HG02610 (cell line): Measurements from ENCODE around the gene RALA.
"Not testable (repeated sequence)": the region's sequence is repeated elsewhere in the genome, so short reads cannot be mapped to it uniquely, and the experiment has no call there.

ENCODE experiments used
- ATAC-seq: cut with Tn5 transposase; IDR thresholded peaks from one replicate; pipeline ENCODE4 v1.9.1; 2021; ENCODE audit warnings: mild to moderate bottlenecking, moderate library complexity; ENCODE audit not compliant: unreplicated experiment

RALA gene

DNA sequence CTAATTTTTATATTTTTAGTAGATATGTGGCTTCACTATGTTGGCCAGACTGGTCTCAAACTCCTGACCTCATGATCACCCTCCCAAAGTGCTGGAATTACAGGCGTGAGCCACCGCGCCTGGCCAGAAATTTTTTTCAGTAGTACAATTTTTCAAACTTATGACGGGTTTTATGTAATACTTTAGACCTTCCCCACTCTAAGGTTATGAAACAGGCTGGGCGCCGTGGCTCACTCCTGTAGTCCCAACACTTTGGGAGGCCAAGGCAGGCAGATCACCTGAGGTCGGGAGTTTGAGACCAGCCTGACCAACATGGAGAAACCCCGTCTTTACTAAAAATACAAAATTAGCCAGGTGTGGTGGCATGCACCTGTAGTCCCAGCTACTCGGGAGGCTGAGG is 56.5 kb downstream of the RALA start:
- ATAC-seq = not testable (repeated sequence)

GRCh38 chr7:39681887-39682441 is 58.6 kb downstream of the RALA start:
- ATAC-seq = no peak

DNA sequence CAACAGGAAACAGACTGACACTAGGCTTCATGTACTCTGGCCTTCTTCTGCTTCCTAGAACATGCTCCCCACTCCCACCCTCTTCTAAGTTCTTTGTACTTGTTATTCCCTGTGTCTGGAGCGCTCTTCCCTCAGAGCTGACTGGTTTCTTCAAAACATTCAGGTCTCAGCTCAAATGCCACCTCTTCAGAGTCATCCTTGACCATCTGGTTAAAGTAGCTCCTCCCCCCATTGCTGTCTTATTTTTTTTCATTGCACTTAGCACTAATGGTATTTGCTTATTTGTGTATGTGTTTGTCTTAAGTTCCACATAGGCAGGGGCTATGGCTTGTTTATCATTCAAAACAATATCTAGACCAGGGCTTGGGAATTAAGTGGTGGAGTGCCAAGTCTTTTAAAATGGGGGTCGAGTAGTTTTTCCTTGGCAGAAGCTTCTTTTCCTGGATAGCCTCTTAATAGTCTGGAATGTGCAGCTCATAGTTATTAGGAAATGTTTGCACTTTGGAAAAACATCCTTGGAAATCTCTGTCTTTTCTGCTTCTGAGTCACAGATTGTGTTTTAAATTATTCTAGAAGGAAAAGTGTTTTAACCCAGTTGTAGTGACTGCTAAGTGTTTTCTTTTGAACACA is 60.0 kb downstream of the RALA start:
- ATAC-seq = no peak

- ATAC-seq = peak; percentile 92
Observed at GRCh38 chr7:39686261-39686924, 63.0 kb downstream of the RALA start.

GRCh38 chr7:39688611-39689480 is 65.5 kb downstream of the RALA start:
- ATAC-seq = no peak

DNA sequence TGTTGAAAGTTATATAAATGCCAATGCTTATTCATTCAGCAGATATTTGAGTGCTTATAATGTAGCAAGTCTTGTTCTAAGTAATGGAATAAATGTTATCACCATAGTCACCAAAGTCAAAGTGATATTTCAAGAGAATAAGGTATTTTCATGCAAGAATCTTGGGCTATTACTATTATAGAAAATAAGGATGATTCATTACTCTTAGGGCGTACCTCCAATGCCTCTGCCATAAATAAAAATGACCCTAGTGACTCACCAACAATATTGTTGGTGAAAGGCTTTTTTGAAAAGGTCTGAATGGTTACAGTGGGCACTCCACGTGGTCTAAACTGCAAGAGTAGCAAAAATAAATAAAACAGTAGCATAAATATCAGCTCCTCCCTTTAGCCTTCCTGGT is 68.4 kb downstream of the RALA start:
- no peak for ATAC-seq

DNA sequence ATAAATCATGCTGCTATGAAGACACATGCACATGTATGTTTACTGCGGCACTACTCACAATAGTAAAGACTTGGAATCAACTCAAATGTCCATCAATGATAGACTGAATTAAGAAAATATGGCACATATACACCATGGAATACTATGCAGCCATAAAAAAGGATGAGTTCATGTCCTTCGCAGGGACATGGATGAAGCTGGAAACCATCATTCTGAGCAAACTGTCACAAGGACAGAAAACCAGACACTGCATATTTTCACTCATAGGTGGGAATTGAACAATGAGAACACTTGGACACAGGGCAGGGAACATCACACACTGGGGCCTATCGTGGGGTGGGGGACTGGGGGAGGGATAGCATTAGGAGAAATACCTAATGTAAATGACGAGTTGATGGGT is 69.7 kb downstream of the RALA start:
- ATAC-seq = not testable (repeated sequence)

GRCh38 chr7:39693812-39694211 is 70.4 kb downstream of the RALA start:
- ATAC-seq = no peak

DNA sequence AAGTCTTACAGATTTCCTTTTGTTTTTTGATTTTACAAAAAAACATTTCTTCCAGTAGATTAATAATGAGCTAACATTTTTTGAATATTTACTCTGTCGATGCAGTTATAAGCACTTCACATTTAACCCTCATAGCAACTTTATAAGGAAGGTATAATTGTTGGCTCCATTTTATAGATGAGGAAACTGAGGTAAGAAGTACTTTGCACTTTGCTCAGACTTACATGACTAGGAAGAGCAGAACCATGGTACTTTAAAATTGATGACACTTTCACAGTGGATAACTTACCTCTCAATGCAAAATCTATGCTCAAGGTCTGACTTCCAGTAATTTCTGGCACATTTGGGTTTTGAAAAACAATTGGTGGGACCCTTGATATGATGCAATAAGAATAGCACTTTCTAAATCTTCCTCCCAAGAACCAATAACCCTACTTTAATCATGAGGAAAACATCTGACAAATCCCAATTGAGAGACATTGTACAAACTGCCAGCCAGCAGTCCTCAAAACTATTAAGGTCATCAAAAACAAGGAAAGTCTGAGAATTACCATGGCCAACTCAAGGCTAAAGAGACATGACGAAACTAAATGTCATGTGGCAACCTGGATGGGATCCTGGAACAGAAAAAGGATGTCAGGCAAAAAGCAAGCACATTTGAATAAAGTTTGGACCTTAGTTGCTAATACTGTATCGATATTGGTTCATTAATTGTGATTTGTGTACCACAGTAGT is 72.6 kb downstream of the RALA start:
- ATAC-seq = no peak

- ATAC-seq = no peak
Observed at GRCh38 chr7:39696631-39697030, 73.3 kb downstream of the RALA start.

GRCh38 chr7:39697483-39697882 is 74.1 kb downstream of the RALA start:
- ATAC-seq = no peak

DNA sequence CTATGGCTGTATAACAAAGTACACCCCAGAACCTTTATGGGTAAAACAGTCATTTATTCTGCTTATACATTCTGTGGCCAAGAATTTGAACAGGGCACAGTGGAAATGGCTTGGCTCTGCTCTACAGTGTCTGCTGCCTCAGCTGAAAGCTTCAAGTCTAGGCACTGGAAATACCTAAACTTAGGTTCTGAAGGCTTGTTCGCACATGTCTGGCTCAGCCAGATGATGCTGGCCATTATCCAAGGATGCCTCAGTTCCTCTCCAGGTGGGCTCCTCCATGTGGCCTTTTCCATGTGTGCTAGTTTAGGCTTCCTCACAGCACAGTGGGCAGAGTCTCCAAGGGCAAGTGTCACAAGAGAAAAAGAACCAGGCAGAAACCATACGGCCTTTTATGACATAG is 76.8 kb downstream of the RALA start:
- no peak for ATAC-seq

DNA sequence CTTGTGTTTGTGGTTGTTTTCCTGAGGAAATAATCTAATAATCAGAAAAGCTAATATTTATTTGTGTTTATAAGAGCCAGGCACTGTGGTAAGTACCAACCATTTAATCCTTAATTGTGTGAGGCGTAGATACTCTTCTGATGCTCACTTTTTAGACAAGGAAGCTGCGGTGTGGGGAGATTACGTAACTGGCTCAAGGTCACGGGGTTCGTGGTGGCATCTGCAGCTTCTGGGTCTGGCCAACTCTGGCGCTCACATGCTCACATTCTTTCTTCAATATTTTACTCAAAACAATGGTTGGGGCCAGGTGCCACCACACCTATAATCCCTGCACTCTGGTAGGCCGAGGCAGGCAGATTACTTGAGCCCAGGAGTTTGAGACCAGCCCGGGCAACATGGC is 77.6 kb downstream of the RALA start:
- no peak for ATAC-seq

DNA sequence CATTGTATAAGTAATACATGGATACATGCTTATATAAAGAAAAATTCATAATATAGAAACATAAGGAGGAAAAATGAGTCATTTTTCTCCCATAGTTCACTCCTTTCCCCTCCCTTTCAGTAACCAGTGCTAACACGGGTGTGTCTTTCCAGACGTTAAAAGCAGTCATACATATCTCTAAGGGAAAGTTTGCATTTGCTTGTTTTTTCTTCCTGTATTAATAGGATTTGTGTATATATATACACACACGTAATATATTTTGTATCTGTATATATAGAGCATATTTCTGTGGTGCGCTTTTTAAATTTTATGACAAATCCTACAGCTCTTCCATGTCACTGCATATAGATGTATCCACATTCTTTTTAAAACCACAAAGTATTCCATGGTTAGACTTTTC is 78.8 kb downstream of the RALA start:
- ATAC-seq = no peak

GRCh38 chr7:39703144-39703543 is 79.8 kb downstream of the RALA start:
- ATAC-seq = no peak

DNA sequence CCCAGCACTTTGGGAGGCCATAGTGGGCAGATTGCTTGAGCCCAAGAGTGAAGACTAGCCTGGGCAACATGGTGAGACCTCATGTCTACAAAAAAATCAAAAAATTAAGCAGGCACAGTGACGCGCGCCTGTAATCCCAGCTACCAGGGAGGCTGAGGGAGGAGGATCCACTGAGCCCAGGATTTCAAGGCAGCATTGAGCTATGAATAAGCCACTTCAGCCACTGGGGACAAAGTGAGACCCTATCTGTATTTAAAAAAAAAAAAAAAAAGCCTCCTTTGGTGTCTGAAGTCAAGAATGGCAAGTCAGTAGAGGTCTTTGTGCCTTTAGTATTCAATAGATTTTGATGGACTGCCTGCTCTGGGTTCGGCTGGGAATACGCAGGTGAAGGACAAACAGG is 85.7 kb downstream of the RALA start:
- ATAC-seq = no peak

GRCh38 chr7:39709768-39710311 is 86.5 kb downstream of the RALA start:
- ATAC-seq = peak; percentile 77

DNA sequence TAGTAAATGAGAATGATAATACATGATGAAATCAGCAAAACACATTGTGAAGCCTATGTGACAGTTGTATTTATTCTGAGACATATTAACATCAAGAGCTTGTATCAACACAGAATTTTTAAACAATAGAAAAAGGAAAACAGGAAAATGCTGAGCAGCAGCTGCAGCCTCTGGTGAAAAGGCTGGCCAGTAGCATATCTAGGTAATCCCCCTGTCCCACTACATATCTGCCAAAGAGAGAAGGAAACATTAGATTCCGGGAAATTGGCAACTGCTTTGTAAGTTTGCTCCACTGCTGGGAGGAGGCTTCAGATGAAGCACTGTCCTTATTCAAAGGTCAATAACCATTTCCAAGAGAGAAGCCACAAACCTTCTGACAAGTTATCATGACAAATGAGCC is 89.4 kb downstream of the RALA start:
- ATAC-seq = no peak

DNA sequence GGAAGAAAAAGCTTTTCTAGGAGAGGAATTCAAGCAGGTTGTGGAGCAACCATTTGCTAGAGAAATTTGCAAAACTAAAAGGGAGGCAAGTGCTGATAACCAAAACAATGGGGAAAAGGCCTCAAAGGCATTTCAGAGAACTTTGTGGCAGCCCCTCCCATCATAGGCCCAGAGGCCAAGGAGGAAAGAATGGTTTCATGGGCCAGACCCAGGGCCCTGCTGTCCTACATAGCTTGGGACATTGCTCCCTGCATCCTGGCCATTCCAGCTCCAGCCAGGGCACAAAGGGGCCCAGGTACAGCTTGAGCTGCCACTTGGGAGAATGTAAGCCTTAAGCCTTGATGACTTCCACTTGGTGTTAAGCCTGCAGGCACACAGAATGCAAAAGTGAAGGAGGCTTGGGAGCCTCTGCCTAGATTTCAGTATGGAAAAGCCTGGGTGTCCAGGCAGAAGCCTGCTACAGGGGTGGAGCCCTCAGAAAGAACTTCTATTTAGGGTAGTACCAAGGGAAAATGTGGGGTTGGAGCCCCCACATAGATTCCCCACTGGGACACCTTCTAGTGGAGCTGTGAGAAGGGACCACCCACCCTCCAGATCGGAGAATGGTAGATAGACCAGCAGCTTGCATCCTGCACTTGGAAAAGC is 91.2 kb downstream of the RALA start:
- ATAC-seq = no peak

DNA sequence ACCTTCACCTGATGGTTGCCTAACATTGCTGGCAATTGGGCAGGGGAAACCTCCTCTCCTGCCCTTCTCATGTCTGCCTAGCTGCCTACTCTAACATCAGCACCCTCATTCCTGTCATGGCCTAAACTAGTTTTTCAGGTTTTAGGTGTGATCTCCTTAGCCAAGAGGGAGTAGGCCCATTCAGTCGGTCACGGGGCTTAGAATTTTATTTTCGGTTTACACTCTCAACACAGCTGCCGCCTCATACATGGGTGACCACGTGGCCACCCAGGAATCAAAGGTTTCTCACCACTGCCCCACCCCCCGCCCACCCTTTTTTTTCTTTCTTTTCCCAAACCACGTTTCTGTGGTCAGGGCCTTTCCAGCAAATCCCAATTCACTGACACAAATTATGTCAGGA is 97.2 kb downstream of the RALA start:
- ATAC-seq = no peak
